ENCODE data around the gene CRADD.
"Not testable (repeated sequence)": the region's sequence is repeated elsewhere in the genome, so short reads cannot be mapped to it uniquely, and the experiment has no call there.

Gene CRADD

DNA sequence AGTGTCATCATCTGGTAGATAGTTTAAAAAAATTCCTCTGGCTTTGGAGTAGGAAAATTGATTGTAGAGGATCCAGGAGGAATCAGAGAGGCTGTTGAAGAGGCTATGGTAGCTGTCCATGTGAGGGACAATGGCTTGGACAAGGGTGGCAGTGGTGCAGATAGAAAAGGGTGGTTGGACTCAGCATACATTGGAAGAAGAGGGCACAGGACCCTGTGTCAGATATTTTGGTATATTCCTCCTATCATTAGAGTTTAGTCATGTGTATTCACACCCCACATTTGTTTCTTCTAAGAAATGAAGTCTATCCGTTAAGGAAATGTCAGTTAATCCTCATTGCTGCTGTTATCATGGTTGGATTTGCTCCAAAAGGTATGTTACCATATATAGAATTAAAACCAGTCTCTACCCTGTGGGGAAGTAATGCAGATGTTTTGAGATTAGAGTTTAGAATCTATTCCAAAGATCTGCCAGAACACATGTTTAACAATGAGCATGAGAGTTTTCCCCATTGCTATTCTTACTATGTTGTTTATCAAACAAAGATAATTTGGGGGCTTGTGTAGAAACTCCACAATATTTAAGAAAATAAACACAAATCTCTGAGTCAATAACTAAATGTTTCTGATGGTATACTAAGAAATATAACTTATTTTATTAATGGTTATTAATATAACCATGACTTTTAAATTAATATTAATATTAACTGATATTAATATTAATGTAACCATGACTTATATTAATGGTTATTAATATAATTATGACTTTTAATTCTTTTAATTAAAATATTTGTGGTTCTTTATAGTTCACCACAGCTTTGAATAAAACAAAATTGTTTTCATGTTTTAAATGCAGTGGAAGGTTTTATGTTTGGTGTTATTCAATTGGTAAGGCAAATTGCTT is 80.9 kb downstream of the CRADD start:
- no peak for DNase-seq (ENCODE audit: low spot score)

DNA sequence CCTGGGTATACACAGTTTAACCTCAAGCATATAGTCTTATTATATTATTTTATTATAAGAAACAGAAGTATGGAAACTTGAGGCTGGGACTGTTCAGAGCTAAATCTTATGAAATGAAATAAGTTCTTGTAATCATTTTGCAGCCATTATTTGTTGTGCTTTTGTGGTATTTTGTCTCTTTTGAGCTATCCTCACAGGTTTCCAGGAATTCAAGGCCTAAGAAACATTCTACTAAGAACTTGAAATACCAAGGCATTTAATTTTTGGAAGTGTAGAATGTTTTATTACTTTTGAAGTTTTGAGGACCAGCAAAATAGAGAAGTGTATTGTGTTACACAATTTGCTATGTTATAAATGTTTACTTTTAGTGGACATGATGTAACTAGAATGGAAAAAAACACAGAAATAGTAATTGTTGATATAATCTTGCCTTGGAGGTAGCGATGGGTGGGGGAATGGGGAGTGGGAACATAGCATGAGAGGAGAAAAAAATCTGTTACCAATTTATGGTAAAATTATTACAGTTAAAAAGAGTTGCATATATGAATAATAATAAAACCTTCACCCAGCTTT is 81.7 kb downstream of the CRADD start:
- no peak for DNase-seq (ENCODE audit: low spot score)

DNA sequence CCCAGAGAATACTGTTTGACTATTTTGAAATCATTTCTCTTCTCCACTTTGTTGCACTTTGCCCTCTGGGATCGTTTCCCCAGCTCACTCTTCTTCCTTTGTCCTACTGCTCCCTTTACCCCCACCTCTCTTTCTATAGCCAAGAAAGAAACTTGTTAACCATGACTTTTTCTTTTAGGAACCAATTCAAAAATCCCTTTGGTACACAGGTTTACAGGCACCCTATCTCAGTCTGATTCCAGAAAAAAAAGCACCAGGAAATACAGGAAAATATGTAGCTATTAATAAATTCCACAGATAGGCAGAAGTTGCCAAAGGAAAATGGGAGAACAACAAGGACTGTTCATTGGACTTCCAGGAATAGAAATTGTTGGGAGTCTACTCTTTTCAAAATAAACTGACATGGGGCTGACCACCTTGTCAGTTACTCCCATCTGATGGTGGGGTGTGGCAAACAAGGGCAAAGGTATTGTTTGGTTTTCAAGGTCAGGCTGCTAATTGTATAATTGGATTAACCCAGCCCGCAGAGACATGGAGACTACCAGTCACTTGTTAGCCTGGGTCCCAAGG is 82.4 kb downstream of the CRADD start:
- no peak for DNase-seq (ENCODE audit: low spot score)

DNA sequence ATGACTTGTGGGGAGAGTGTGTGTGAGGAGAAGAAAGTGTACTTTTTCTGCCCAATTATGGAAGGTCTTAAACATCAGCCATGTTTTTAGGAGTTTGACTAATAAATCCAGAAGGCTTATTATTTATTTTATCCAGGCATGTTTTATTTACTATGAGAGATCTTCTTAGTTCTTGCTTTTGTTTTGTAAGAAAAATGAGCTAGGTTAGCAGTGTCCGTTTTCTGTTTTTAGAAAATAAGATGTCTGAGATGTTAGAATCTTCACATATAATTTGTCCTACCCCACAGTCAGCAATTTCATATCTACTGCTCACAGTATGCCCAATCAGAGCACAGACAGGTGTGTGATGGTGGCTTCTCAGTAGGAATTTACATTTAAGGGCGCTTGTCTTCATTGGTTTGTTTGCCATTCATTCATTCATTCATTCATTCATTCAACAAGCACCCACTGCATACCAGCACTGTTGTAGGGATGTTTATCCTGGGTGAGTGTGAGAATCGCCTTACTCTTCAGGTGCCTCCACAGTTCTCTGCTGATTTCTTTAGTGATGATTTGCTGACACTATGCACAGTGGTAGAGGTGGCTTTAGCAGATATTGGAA is 83.2 kb downstream of the CRADD start:
- DNase-seq (ENCODE audit: low spot score), result no peak

DNA sequence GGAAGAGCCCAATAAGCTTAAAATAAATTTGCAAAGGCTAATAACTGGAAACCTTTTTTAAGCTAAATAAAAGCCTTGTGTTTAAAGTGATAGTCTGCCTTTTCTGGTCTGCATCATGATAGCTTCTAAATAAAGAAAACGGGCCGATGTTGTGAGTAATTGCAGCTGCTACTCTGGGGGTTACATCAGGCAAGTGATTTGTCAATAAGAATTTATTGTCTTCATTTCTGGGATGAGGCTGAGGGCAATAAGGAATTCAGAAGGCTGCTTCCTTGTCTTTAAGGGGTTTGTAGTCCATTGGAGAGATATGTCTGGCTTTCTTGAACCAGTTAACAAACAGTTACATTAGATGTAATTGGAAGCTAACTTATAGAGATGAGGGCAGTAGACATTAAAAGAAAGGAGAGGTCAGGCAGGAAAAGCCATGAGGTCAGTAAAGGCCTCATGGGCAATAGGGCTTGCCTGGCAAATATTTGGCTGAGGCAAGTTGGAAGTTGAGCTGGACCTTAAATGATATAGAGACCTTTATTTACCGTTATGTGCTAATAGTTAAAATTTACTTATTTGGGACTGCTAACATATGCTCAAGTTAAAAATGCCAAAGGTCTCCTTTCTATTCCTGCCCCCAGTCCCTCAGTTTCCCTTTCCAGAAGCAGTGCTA is 85.0 kb downstream of the CRADD start:
- DNase-seq (ENCODE audit: low spot score), result no peak

DNA sequence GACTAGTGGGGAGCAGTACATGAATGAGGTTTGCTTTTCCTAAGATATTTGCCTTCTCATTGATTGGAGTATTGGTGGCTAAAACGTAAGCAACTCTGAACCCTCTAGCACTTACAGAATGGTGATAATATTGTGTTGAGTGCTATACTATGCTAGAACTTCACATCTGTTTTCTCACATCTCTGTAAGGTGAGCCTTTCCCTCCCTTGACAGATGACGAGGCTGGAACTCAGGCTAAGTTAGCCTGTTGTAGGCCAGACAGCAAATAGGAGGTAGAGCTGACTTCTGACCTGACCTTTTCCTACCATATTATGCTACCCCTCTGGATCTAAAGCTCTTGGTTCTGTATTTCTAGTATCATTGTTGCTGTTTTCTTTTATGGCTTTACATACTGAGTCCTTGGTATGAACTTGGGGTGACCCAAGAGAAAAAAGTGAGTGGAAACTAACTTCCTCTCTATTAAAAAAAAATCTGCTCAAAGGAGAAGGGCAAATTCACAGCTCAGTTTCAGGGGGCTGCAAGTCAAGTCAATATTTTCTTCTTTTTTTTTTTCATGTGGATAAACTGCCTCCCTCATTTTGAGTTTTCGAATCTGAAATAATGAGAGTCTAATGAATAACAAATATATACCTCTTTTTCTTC is 85.9 kb downstream of the CRADD start:
- DNase-seq (ENCODE audit: low spot score), result no peak

DNA sequence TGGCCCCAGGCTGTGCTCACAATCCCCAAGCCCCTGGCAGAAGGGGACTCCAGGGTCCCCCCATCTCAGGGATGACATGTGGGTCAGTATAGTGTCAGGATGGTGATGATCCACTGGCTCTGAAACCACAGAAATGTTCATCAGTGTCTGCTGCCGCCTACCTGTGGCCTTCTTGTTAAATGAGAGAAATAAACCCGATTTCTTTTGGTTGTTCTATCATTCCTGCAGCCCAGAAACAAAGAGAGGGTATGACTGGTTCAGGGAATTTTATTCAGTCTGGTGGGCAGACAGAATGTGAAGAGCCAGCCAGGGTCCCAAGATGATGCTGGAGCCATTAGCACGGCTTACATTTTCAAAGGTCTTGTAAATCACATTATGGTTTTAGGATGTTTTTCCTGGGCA is 86.6 kb downstream of the CRADD start:
- no peak for DNase-seq (ENCODE audit: low spot score)

DNA sequence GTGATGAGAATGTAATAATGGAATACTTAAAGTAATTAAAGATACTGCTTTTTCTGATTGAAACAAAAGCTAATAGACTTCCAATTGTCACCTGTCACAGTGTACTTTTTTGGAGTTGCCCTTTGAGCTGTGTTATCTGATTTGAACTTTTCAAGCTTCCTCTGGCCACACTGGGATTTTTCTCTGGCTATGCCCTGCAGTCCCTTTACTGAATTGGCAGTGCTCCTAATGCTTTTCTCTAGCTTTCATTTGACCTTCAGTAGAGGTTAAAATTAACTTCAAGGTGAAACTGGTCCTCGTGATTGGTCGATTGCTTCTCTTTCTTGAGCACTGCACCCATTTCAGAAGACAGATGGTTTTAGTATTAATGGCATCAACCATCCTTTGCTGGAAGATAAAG is 89.2 kb downstream of the CRADD start:
- no peak for DNase-seq (ENCODE audit: low spot score)

DNA sequence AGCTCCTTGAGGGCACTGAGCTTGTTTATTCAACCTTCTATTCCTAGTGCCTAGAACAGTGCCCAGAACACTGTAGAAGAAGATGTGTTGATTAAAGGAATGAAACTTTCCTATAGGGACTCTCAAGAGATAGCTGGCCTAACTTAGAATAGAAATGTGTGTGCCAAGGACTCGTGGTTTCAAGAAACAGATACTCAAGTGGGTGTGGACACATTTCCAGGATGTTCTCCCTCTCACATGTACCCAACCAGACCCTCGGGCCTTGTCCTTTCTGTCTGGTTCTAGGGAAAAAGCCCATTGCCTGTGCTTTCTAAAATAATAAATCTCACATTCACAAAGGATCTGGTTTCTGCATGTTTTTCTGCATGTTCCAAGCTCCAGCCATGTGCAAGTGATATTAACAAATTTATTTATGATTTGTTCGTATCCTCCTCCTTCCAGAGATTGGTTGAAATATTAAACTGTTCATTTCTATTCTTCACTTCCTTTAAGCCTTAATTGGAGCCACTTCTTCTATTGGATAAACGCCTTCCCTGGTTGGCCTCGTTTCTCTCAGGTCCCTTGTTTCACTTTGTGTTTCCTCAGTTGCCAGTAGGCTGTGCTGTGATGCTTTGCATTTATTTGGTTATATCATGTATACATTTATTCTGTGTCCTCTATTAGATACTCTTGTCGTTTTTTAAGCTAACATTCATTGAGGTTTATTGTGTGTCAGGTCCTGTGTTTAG is 89.8 kb downstream of the CRADD start:
- DNase-seq (ENCODE audit: low spot score), result no peak

DNA sequence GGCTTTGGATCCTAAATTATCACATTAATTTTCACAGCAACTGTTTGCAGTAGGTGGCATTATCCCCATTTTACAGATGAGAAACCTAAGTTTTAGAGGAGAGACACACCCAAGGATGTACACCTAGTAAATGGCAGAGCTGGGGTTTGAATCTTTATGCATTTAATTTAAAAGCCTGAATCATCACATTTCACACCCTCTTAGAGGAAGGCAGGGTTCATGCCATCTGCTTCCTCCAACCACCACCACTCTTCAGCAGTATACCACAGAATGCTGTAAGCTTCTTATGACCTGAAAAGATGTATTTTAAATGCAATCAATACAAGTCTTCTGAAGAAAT is 90.3 kb downstream of the CRADD start:
- DNase-seq (ENCODE audit: low spot score), result no peak

DNA sequence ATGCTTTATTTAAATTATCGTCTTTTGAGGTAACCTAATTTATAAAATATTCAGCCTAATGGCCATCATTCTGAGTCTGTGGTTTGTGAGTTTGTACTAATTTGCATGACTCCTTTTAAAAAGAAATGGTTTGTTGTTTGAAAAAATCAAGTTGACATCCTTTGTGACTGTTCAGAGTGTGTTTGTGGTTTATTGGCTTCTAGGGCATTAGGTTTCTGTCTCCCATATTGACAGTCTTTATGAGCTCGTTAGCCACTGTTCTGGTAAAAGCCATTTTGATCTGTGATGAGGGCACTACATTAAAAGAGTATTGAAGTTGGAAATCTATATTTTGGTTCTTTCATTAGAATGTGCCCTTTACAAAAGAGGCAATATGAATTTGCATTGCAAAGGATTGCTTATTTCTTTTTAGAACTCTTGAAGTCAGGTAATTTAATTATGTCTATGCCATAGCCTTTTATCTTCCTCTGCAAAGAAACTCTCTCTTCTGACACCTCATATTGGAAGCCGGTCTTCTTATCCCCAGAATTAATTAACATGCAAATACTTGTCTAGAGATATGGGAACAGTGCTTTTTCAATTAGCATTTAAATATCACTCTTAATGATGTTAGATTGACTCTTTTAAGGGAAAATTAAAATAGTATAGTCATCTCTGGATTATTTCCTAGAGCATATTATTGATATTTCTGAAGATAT is 95.0 kb downstream of the CRADD start:
- no peak for DNase-seq (ENCODE audit: low spot score)

DNA sequence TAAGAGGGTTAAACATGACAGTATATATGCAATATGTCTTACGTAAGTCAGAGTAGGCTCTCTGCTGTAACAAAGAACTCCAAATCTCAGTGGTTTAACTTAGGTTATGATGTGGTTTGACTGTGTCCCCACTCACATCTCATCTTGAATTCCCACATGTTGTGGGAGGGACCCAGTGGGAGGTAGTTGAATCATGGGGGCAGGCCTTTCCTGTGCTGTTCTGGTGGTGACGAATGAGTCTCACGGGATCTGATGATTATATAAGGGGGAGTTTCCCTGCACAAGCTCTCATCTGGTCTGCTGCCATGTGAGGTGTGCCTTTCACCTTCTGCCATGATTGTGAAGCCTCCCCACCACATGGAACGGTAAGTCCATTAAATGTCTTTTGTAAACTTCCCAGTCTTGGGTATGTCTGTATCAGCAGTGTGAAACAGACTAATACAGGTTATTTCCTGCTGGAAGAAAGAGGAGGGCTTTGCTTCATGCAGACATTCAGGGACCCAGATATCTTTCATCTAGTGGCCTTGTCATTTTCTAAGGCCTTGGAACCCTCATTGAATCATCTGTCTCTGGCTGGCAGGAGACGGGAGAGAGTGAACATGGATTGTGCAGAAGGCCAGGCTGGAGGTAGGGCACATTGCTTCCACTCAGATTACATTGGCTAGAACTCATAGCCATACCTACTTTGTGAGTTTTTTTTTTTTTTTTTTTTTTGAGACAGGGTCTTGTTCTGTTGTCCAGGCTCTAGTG is 96.1 kb downstream of the CRADD start:
- DNase-seq (ENCODE audit: low spot score), result peak; percentile 45

DNA sequence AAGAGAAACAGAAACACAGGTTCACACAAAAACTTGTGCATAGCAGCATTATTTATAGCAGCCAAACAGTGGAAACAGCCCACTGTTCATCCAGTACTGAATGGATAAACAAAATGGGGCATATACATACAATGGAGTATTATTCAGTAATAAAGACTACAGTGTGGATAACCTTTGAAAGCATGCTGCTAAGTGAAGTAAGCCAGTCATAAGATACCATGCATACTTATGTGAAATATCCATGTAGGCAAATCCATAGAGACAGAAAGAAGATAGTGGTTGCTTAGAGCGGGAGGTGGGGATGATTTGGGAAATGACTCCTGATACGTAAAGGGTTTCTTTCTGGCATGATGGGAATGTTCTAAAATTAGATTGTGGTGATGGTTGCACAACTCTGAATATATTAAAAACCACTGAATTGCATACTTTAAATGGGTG is 99.4 kb downstream of the CRADD start:
- DNase-seq (ENCODE audit: low spot score), result no peak

DNA sequence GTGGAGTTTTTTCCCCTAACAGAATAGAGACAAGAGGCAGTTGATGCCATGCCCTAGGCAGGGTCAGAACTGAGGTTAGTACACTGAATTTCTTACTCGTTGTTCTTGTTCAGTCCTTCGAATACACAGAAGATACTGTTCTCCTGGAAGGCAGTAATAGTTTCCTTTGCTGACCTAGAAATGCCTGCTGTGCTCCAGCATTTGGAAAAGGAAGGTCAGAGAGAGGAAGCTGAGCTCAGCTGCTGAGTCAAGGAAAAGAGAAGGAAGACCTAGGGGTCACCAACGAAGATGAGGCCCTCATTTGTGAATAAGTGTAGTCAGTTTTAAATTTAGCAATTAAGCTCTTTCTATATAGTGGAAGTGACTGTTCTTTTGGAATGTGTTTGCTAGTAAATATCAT is 100.1 kb downstream of the CRADD start:
- no peak for DNase-seq (ENCODE audit: low spot score)

DNA sequence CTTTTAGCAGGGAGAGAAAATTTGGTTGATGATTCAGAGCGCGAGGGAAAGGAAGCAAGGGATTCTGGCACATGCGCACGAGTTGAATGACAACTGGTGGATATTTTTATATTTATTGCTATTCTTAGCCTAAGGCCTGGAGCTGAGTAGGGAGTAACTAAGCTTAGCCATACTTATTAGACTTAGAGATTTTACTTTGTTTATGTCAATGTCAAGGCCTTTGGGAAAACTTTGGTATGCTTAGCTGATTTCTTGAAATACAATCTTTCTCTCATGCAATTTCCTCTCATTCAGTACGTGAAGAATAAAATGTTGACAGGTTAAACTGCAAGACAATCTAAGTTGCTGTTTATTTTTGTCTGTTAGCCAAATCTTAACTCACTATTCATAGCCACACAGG is 101.1 kb downstream of the CRADD start:
- no peak for DNase-seq (ENCODE audit: low spot score)

DNA sequence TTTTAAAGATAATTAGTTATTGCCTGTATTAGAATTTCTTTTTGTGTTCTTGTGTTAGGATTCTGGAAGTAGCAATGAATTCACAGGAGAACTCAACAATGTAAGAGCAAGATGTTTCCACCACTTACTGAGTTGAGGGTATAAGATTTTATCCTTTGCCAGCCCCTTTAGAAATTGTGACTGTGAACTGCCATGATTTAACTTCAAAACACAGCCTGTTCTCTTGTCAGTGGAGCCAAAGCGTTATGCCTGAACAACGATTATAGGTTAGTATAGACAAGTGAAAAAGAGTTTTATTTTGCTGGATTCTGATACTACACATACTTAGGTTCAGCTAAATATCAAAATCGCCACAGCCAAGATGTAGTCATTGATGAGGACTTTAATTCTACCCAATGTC is 101.6 kb downstream of the CRADD start:
- no peak for DNase-seq (ENCODE audit: low spot score)

DNA sequence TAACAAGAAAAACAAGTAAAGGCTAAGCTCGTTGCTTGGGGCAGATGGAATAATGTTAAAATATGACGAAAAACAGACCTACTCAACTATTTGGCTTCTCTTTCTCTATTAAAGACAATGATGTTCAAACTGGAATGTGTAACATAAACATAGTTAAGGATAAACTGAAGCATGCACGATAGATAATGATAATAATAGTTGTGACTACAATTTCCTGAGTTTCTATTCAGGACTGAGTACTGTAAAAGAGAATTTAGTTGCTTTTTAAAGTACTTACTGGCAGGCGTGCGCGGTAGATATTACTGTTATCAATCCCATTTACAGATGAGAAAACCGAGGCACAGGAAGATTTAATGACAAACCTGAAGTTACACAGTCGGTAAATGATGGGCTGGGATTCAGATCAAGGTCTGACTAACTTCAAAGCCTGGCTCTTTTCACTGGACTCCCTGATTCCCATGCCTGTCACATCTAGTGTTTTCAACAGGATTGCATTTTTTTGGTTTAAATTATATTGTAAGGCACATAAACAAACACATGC is 103.0 kb downstream of the CRADD start:
- DNase-seq (ENCODE audit: low spot score), result no peak

DNA sequence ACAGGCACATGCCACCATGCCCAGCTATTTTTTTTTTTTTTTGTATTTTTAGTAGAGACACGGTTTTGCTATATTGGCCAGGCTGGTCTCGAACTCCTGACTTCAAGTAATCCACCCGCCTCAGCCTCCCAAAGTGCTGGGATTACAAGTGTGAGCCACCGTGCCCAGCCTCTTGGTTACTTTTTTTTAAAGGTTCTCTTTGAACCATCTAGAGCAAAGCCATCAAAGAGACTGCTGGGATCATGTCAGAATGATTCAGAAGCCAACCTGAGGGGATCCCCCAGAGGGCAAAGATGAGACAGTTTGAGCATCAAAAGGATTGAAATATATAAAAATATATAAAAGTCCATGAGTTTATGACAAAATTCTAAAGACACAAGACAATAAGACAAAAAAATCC is 103.7 kb downstream of the CRADD start:
- not testable (repeated sequence) for DNase-seq (ENCODE audit: low spot score)

DNA sequence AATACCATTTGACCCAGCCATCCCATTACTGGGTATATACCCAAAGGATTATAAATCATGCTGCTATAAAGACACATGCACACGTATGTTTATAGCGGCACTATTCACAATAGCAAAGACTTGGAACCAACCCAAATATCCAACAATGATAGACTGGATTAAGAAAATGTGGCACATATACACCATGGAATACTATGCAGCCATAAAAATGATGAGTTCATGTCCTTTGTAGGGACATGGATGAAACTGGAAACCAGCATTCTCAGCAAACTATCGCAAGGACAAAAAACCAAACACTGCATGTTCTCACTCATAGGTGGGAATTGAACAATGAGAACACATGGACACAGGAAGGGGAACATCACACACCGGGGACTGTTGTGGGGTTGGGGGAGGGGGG is 104.8 kb downstream of the CRADD start:
- DNase-seq (ENCODE audit: low spot score), result not testable (repeated sequence)
